H1 (cell line): ENCODE results near the gene GPR180. TPM values are rescaled to one million over a fixed set of nuclear protein-coding genes. Genes with fewer than 3 reads are reported as not detected.
A peak's percentile ranks its signal among the peaks of the same experiment; 100 is the strongest.

Experiments
- CTCF ChIA-PET: fragments of 300-600 bp; sonication (Branson Sonifier 250); formaldehyde crosslinking; loops from one replicate; lab custom pipeline; 2021; ENCODE audit not compliant: partially characterized antibody; lab: Charles Lee
- POLR2A ChIA-PET: fragments of 300-600 bp; sonication (Branson Sonifier 250); formaldehyde crosslinking; loops from one replicate; lab custom pipeline; 2021; ENCODE audit warnings: inconsistent platforms; ENCODE audit not compliant: partially characterized antibody; lab: Charles Lee
- DNase-seq, 2 experiments: peaks; one replicate each; pipeline versions ENCODE4 v3.0.0 to v3.0.0-alpha.2; 2010 to 2022; ENCODE audit warnings: low spot score in 2 of 2, low read depth in 1 of 2, mixed read lengths in 1 of 2
- FAIRE-seq: peaks from 2 replicates; lab custom pipeline; 2011; peaks lifted over from hg19 to GRCh38; lab: Jason Lieb, UNC
- H2AFZ ChIP-seq: 2 replicates; pipeline ENCODE4 v1.8.1; 2012; ENCODE audit warnings: low read length, inconsistent platforms
- H2AK5ac ChIP-seq: 2 replicates; pipeline ENCODE4 v1.6.1; 2013; ENCODE audit warnings: low read depth, low read length
- H2BK120ac ChIP-seq: replicated peaks from 2 replicates; pipeline ENCODE3; 2013; ENCODE audit warnings: low read depth, low read length, inconsistent platforms
- H2BK12ac ChIP-seq: 2 replicates; pipeline ENCODE4 v1.6.1; 2013; ENCODE audit warnings: low read depth, low read length
- H2BK15ac ChIP-seq: 2 replicates; pipeline ENCODE4 v1.6.1; 2013; ENCODE audit warnings: low read length
- H2BK20ac ChIP-seq: 2 replicates; pipeline ENCODE4 v1.6.1; 2013; ENCODE audit warnings: low read length
- H2BK5ac ChIP-seq: 2 replicates; pipeline ENCODE4 v1.6.1; 2013; ENCODE audit warnings: low read depth, low read length
- H3K14ac ChIP-seq: 2 replicates; pipeline ENCODE4 v1.6.1; 2013; ENCODE audit warnings: inconsistent platforms; ENCODE audit not compliant: insufficient read length
- H3K18ac ChIP-seq: 2 replicates; pipeline ENCODE4 v1.6.1; 2013; ENCODE audit warnings: low read length; ENCODE audit errors: extremely low read depth
- H3K23ac ChIP-seq: 2 replicates; pipeline ENCODE4 v1.6.1; 2013; ENCODE audit warnings: inconsistent platforms; ENCODE audit not compliant: insufficient read length
- H3K23me2 ChIP-seq: 2 replicates; pipeline ENCODE4 v1.6.1; 2013; ENCODE audit warnings: low read depth, low read length
- H3K27ac ChIP-seq: 2 replicates; pipeline ENCODE4 v1.6.1; 2011; ENCODE audit warnings: low read depth, low read length, inconsistent platforms
- H3K27me3 ChIP-seq, 4 experiments: replicated peaks in 1 of 4; 1 replicate in 1 of 4; 2 replicates in 3 of 4; pipeline versions ENCODE4 v1.6.1 to v1.8.1; 2011 to 2013; ENCODE audit warnings: low read length in 3 of 4, mild to moderate bottlenecking in 3 of 4, inconsistent platforms in 2 of 4, mixed read lengths in 2 of 4, moderate library complexity in 1 of 4; ENCODE audit not compliant: control insufficient read depth in 3 of 4, insufficient read depth in 3 of 4; ENCODE audit errors: extremely low read depth in 1 of 4
- H3K36me3 ChIP-seq, 4 experiments: 2 replicates each; pipeline versions ENCODE4 v1.6.1 to v1.8.1; 2011 to 2013; ENCODE audit warnings: mild to moderate bottlenecking in 4 of 4, low read length in 3 of 4, moderate library complexity in 2 of 4, control low read depth in 1 of 4, inconsistent platforms in 1 of 4; ENCODE audit not compliant: insufficient read depth in 4 of 4, control insufficient read depth in 2 of 4
- H3K4ac ChIP-seq: replicated peaks from 2 replicates; pipeline ENCODE3; 2013; ENCODE audit warnings: low read length, low read depth, mixed read lengths, inconsistent platforms; ENCODE audit not compliant: insufficient read length
- H3K4me1 ChIP-seq, 4 experiments: replicated peaks in 1 of 4; 1 replicate in 1 of 4; 2 replicates in 3 of 4; pipeline versions ENCODE4 v1.6.1 to v1.8.1; 2011 to 2013; ENCODE audit warnings: low read length in 3 of 4, inconsistent platforms in 2 of 4, mixed read lengths in 1 of 4; ENCODE audit not compliant: insufficient read depth in 4 of 4, control insufficient read depth in 3 of 4
- H3K4me2 ChIP-seq, 2 experiments: 2 replicates each; pipeline versions ENCODE4 v1.6.1 to v1.8.1; 2011 to 2013; ENCODE audit warnings: low read depth in 2 of 2, low read length in 2 of 2, control low read depth in 1 of 2, inconsistent platforms in 1 of 2, mild to moderate bottlenecking in 1 of 2; ENCODE audit not compliant: insufficient read depth in 1 of 2
- H3K4me3 ChIP-seq, 4 experiments: fragments of 200-600, 300-600 bp in 1 of 4; sonication (generic), shearing (Covaris generic), sonication (Bioruptor Twin) in 1 of 4; 2 replicates each; pipeline versions ENCODE4 v1.5.1 to v1.8.1; 2011 to 2016; ENCODE audit warnings: low read length in 4 of 4, low read depth in 3 of 4, control low read depth in 2 of 4, inconsistent platforms in 2 of 4, mild to moderate bottlenecking in 2 of 4, mixed read lengths in 1 of 4, moderate library complexity in 1 of 4; ENCODE audit not compliant: insufficient read depth in 2 of 4; ENCODE audit errors: extremely low read depth in 1 of 4
- H3K56ac ChIP-seq: replicated peaks from 2 replicates; pipeline ENCODE3; 2013; ENCODE audit warnings: low read depth, mild to moderate bottlenecking, mixed read lengths, low read length, inconsistent platforms; ENCODE audit not compliant: insufficient read length
- H3K79me1 ChIP-seq: 2 replicates; pipeline ENCODE4 v1.6.1; 2013; ENCODE audit warnings: low read depth, low read length, control low read depth
- H3K79me2 ChIP-seq, 2 experiments: 2 replicates each; pipeline versions ENCODE4 v1.6.1 to v1.8.1; 2012 to 2013; ENCODE audit warnings: low read length in 2 of 2, mild to moderate bottlenecking in 2 of 2, inconsistent platforms in 1 of 2; ENCODE audit not compliant: insufficient read depth in 2 of 2, control insufficient read depth in 1 of 2
- H3K9ac ChIP-seq, 4 experiments: replicated peaks in 1 of 4; 1 replicate in 1 of 4; 2 replicates in 3 of 4; pipeline versions ENCODE4 v1.6.1 to v1.8.1; 2011 to 2013; ENCODE audit warnings: low read depth in 3 of 4, low read length in 3 of 4, control low read depth in 2 of 4, mild to moderate bottlenecking in 2 of 4, moderate library complexity in 2 of 4, inconsistent platforms in 1 of 4; ENCODE audit errors: extremely low read depth in 1 of 4
- H3K9me3 ChIP-seq, 2 experiments: 2 replicates each; pipeline versions ENCODE4 v1.6.1 to v1.8.1; 2012 to 2013; ENCODE audit warnings: mild to moderate bottlenecking in 2 of 2, moderate library complexity in 2 of 2, control low read depth in 1 of 2, inconsistent platforms in 1 of 2, low read depth in 1 of 2, low read length in 1 of 2, mixed read lengths in 1 of 2; ENCODE audit not compliant: insufficient read depth in 2 of 2
- H4K20me1 ChIP-seq, 2 experiments: replicated peaks in 1 of 2; 2 replicates each; pipeline versions ENCODE3 to v1.8.1; 2011 to 2013; ENCODE audit warnings: inconsistent platforms in 2 of 2, low read length in 2 of 2, mild to moderate bottlenecking in 1 of 2; ENCODE audit not compliant: insufficient read depth in 2 of 2, control insufficient read depth in 1 of 2
- H4K5ac ChIP-seq: 2 replicates; pipeline ENCODE4 v1.6.1; 2013; ENCODE audit warnings: low read length, low read depth, mixed read lengths, inconsistent platforms; ENCODE audit not compliant: insufficient read length
- H4K8ac ChIP-seq: 2 replicates; pipeline ENCODE4 v1.8.0; 2013; ENCODE audit warnings: mild to moderate bottlenecking, moderate library complexity, low read length, inconsistent platforms; ENCODE audit not compliant: insufficient read depth; ENCODE audit errors: extremely low read depth
- H4K91ac ChIP-seq: replicated peaks from 2 replicates; pipeline ENCODE3; 2013; ENCODE audit warnings: low read length, mixed read lengths, inconsistent platforms; ENCODE audit not compliant: insufficient read length
- CTCF ChIP-seq, 3 experiments: IDR thresholded peaks; 1 replicate in 2 of 3; 2 replicates in 1 of 3; pipeline versions ENCODE4 v1.5.1 to v1.6.1; 2011; ENCODE audit warnings: low read length in 3 of 3, mild to moderate bottlenecking in 3 of 3, inconsistent platforms in 2 of 3, low read depth in 1 of 3, moderate library complexity in 1 of 3; ENCODE audit not compliant: insufficient read depth in 1 of 3; ENCODE audit errors: control extremely low read depth in 1 of 3
- EGR1 ChIP-seq: IDR thresholded peaks from 2 replicates; pipeline ENCODE4 v1.6.1; 2011; ENCODE audit warnings: low read depth, low read length, borderline replicate concordance
- MAFK ChIP-seq: IDR thresholded peaks from 2 replicates; pipeline ENCODE4 v1.6.1; 2012; ENCODE audit warnings: low read depth, mild to moderate bottlenecking, improper control_type of control experiment, low read length
- POU5F1 ChIP-seq: IDR thresholded peaks from 2 replicates; pipeline ENCODE4 v1.6.1; 2011; ENCODE audit warnings: low read depth, mild to moderate bottlenecking, low read length, moderate library complexity
- RAD21 ChIP-seq, 2 experiments: IDR thresholded peaks in 1 of 2; conservative IDR thresholded peaks in 1 of 2; 2 replicates each; pipeline ENCODE4 v1.6.1; 2011; ENCODE audit warnings: low read depth in 2 of 2, low read length in 2 of 2, improper control_type of control experiment in 1 of 2, inconsistent platforms in 1 of 2, mild to moderate bottlenecking in 1 of 2, moderate library complexity in 1 of 2
- WGBS, 2 experiments: shearing (Covaris generic) in 1 of 2; methylation state at CpG; one replicate each; pipeline versions ENCODE4 v1.1.6 to v1.1.7; 2013 to 2015; ENCODE audit warnings: low lambda C conversion rate in 2 of 2, mixed read lengths in 2 of 2, inconsistent platforms in 1 of 2, low coverage in 1 of 2, missing lambda C conversion rate in 1 of 2; ENCODE audit not compliant: insufficient replicate concordance in 2 of 2, insufficient coverage in 1 of 2, insufficient read length in 1 of 2; ENCODE audit errors: extremely low coverage in 1 of 2, missing lambda C conversion rate in 1 of 2; 5-methylcytosine and 5-hydroxymethylcytosine counted together
- polyA plus RNA-seq, 7 experiments: library from polyadenylated mRNA; depleted of rRNA in 3 of 7; stranded (reverse) in 5 of 7; unstranded in 2 of 7; fragments of >200 nt in 5 of 7; fragments of 200-250 nt in 2 of 7; gene quantifications; 1 replicate in 5 of 7; 2 replicates in 1 of 7; 4 replicates in 1 of 7; pipeline versions ENCODE4 v1.2.1 to v1.2.3, GENCODE V29; 2011 to 2013; ENCODE audit warnings: missing spikeins in 2 of 7, mixed read lengths in 2 of 7
- total RNA-seq: library from RNA; stranded (reverse); fragmentation: NEBNext Ultra II Directional; extraction: Animal tissue kit (Norgen Biotek cat#: 25700); gene quantifications from 2 replicates; pipeline ENCODE4 v1.2.1, GENCODE V29; 2021

GPR180 gene
- total and polyA plus RNA-seq, 2 of the 8 experiments (the other 6 are each of a cell fraction or from before 2014, with no cell fraction given) = 1.8 to 4.8 TPM

- no peaks in the 10 kb centered on the region for H3K23me2 ChIP-seq
- peak; percentile 62 for FAIRE-seq
- H2BK120ac ChIP-seq = no peak overlapping the region
- H2BK12ac ChIP-seq = no peak overlapping the region
- CTCF ChIA-PET = interaction anchor here (0.6 to 4.4 kb wide), 24 partner anchors 8 to 1930 kb away, joined by 3 to 27 read pairs (median 5); no protein-coding TSS in a partner anchor
- H3K23ac ChIP-seq = no peak overlapping the region
- no peak overlapping the region for H3K56ac ChIP-seq
- H3K27me3 ChIP-seq = no peaks in the 10 kb centered on the region
- no peak overlapping the region for H2BK5ac ChIP-seq
- 80% methylated on average over 1 of the region's 1 CpG; no CpG with 5 or more reads in 1 of the 2 experiments for WGBS, 2 experiments
- no peak overlapping the region for H3K14ac ChIP-seq
- POLR2A ChIA-PET = interaction anchor here (1.0 kb wide), 1 partner anchor 48 kb away, joined by 4 read pairs; no protein-coding TSS in a partner anchor
- no peak for DNase-seq
- no peak overlapping the region for H4K5ac ChIP-seq
- no peak overlapping the region for H4K8ac ChIP-seq
- H3K4me1 ChIP-seq = peaks cover 0 to 9% (median 6%) of the 10 kb centered on the region in 4 experiments; a peak in 4 of 7 replicates
- no peak overlapping the region for H2BK20ac ChIP-seq
- no peaks in the 10 kb centered on the region for H3K9me3 ChIP-seq
- H2AK5ac ChIP-seq = no peak overlapping the region
- H3K27ac ChIP-seq = no peak overlapping the region
- H3K4ac ChIP-seq = no peak overlapping the region
- no peaks in the 10 kb centered on the region for H4K20me1 ChIP-seq
- no peaks in the 10 kb centered on the region for H3K79me1 ChIP-seq
- no peak overlapping the region for H3K18ac ChIP-seq
- H3K79me2 ChIP-seq = no peaks in the 10 kb centered on the region
- no peak overlapping the region for H3K4me3 ChIP-seq
- no peak overlapping the region for H4K91ac ChIP-seq
- no peaks in the 10 kb centered on the region for H3K36me3 ChIP-seq
- no peak overlapping the region for H2BK15ac ChIP-seq
- TF ChIP-seq POU5F1 (no peak), RAD21 (IDR thresholded peaks at IDR 0.05 in 1 of 2, conservative IDR thresholded peaks at IDR 0.05 in 1 of 2; ENCODE audit: low read depth in 2 of 2, low read length in 2 of 2) (peak; percentile 2 to 24; a peak in 1 of 4 replicates), CTCF (IDR thresholded peaks at IDR 0.05; ENCODE audit: control extremely low read depth in 1 of 3, insufficient read depth in 1 of 3, low read depth in 1 of 3, low read length in 3 of 3) (peak in 2 of 3 experiments; percentile 12 to 33; a peak in 1 of 4 replicates), MAFK (no peak), EGR1 (no peak)
- no peak overlapping the region for H2AFZ ChIP-seq
- H3K4me2 ChIP-seq = no peak overlapping the region
- H3K9ac ChIP-seq = no peak overlapping the region
Observed at GRCh38 chr13:94658926-94659597, 57.4 kb downstream of the GPR180 start.
